ENCODE results near the gene EDRF1.
"Not testable (repeated sequence)": the region's sequence is repeated elsewhere in the genome, so short reads cannot be mapped to it uniquely, and the experiment has no call there.

The EDRF1 gene

GRCh38 chr10:125708971-125709503 lies 10.5 kb upstream of the EDRF1 start:
- no peak overlapping the region for H3K4me3 ChIP-seq (ENCODE audit: low read depth, low read length)
- no peak for DNase-seq (ENCODE audit: low read depth, low spot score)
- no peak for TF ChIP-seq CTCF (IDR thresholded peaks at IDR 0.05; ENCODE audit: low read depth, low read length)
- in situ Hi-C loops (cut with HindIII; ENCODE audit: low sequenced_read_pairs): no loop called here

GRCh38 chr10:125709553-125710474 lies 9.7 kb upstream of the EDRF1 start:
- in situ Hi-C loops (cut with HindIII; ENCODE audit: low sequenced_read_pairs): no loop called here
- DNase-seq (ENCODE audit: low read depth, low spot score): no peak
- TF ChIP-seq CTCF (IDR thresholded peaks at IDR 0.05; ENCODE audit: low read depth, low read length): no peak
- H3K4me3 ChIP-seq (ENCODE audit: low read depth, low read length): no peak overlapping the region

- no peak for DNase-seq (ENCODE audit: low read depth, low spot score)
- in situ Hi-C loops (cut with HindIII; ENCODE audit: low sequenced_read_pairs): no loop called here
- TF ChIP-seq CTCF (IDR thresholded peaks at IDR 0.05; ENCODE audit: low read depth, low read length): no peak
- no peak overlapping the region for H3K4me3 ChIP-seq (ENCODE audit: low read depth, low read length)
Observed at GRCh38 chr10:125711110-125711750, 8.3 kb upstream of the EDRF1 start.

GRCh38 chr10:125714728-125715127 lies 4.8 kb upstream of the EDRF1 start:
- H3K4me3 ChIP-seq (ENCODE audit: low read depth, low read length); DNase-seq (ENCODE audit: low read depth, low spot score); in situ Hi-C loops (cut with HindIII; ENCODE audit: low sequenced_read_pairs): not testable (repeated sequence)

- peak; percentile 3 for DNase-seq (ENCODE audit: low read depth, low spot score)
- in situ Hi-C loops (cut with HindIII; ENCODE audit: low sequenced_read_pairs): no loop called here
- no peak for TF ChIP-seq CTCF (IDR thresholded peaks at IDR 0.05; ENCODE audit: low read depth, low read length)
- H3K4me3 ChIP-seq (ENCODE audit: low read depth, low read length): peak overlapping the region; percentile 98
Observed at GRCh38 chr10:125720002-125720382, 483 bp downstream of the EDRF1 start.

GRCh38 chr10:125721035-125721434 lies 1.5 kb downstream of the EDRF1 start:
- no peak for TF ChIP-seq CTCF (IDR thresholded peaks at IDR 0.05; ENCODE audit: low read depth, low read length)
- no peak for DNase-seq (ENCODE audit: low read depth, low spot score)
- H3K4me3 ChIP-seq (ENCODE audit: low read depth, low read length): no peak overlapping the region
- in situ Hi-C loops (cut with HindIII; ENCODE audit: low sequenced_read_pairs): no loop called here

GRCh38 chr10:125722811-125723210 lies 3.3 kb downstream of the EDRF1 start:
- H3K4me3 ChIP-seq (ENCODE audit: low read depth, low read length): no peak overlapping the region
- in situ Hi-C loops (cut with HindIII; ENCODE audit: low sequenced_read_pairs): no loop called here
- DNase-seq (ENCODE audit: low read depth, low spot score): no peak
- no peak for TF ChIP-seq CTCF (IDR thresholded peaks at IDR 0.05; ENCODE audit: low read depth, low read length)

All from astrocyte of the spinal cord (primary cell).